Measurements from ENCODE around the gene SUCLG2. TPM values are rescaled to one million over a fixed set of nuclear protein-coding genes. Genes with fewer than 3 reads are reported as not detected.
A peak's percentile ranks its signal among the peaks of the same experiment; 100 is the strongest.

Gene SUCLG2
- total and polyA plus RNA-seq, 12 donors, result 28.3 to 122 (median 97.4) TPM

- DNase-seq, result no peak
- no peak for ATAC-seq
- intact Hi-C loops (cut with DNase I), result no loop called here
- Histone ChIP-seq H3K4me1 (peaks cover 0 to 7% (median 0%) of the 10 kb centered on the region in 9 donors), H3K27me3 (no peaks in the 10 kb centered on the region), H3K27ac (no peak overlapping the region), H3K4me3 (no peak overlapping the region), H3K9me3 (no peaks in the 10 kb centered on the region), H3K36me3 (peaks cover 0 to 2% (median 0%) of the 10 kb centered on the region in 9 donors)
- no peak for TF ChIP-seq CTCF (IDR thresholded peaks at IDR 0.05)
- 93 to 94% methylated on average over 2 of the region's 2 CpGs for WGBS, 2 donors
Observed at GRCh38 chr3:67459796-67460195, 194.6 kb downstream of the SUCLG2 start.

- no peak for TF ChIP-seq CTCF (IDR thresholded peaks at IDR 0.05)
- Histone ChIP-seq H3K27me3 (no peaks in the 10 kb centered on the region), H3K4me3 (no peak overlapping the region), H3K9me3 (no peaks in the 10 kb centered on the region), H3K27ac (no peak overlapping the region), H3K4me1 (peaks cover 0 to 7% (median 0%) of the 10 kb centered on the region in 9 donors), H3K36me3 (no peaks in the 10 kb centered on the region)
- 97 to 99% methylated on average over 4 of the region's 4 CpGs for WGBS, 2 donors
- intact Hi-C loops (cut with DNase I), result no loop called here
- DNase-seq (no peak), ATAC-seq (no peak)
Observed at GRCh38 chr3:67458896-67459530, 195.4 kb downstream of the SUCLG2 start.

GRCh38 chr3:67458408-67458807, 196.0 kb downstream of the SUCLG2 start:
- DNase-seq, result no peak
- intact Hi-C loops (cut with DNase I), result no loop called here
- ATAC-seq, result peak in 1 of 8 donors; percentile 44
- Histone ChIP-seq H3K36me3 (no peaks in the 10 kb centered on the region), H3K4me1 (peaks cover 0 to 7% (median 0%) of the 10 kb centered on the region in 9 donors), H3K4me3 (no peak overlapping the region), H3K9me3 (no peaks in the 10 kb centered on the region), H3K27me3 (no peaks in the 10 kb centered on the region), H3K27ac (no peak overlapping the region)
- 46 to 62% methylated on average over 5 of the region's 5 CpGs for WGBS, 2 donors
- no peak for TF ChIP-seq CTCF (IDR thresholded peaks at IDR 0.05)

GRCh38 chr3:67453628-67454027, 200.8 kb downstream of the SUCLG2 start:
- intact Hi-C loops (cut with DNase I), result no loop called here
- no peaks in the 10 kb centered on the region for H3K4me1 ChIP-seq
- no peaks in the 10 kb centered on the region for H3K27me3 ChIP-seq
- TF ChIP-seq CTCF (IDR thresholded peaks at IDR 0.05), result no peak
- H3K9me3 ChIP-seq, result no peaks in the 10 kb centered on the region
- DNase-seq (no peak), ATAC-seq (no peak)
- WGBS, 2 donors, result 83 to 91% methylated on average over 3 of the region's 3 CpGs
- H3K36me3 ChIP-seq, result no peaks in the 10 kb centered on the region
- no peak overlapping the region for H3K27ac ChIP-seq
- H3K4me3 ChIP-seq, result no peak overlapping the region
